Suprapubic skin (tissue), 4 donors: ENCODE results near the gene FEM1B. TPM values are rescaled to one million over a fixed set of nuclear protein-coding genes. Genes with fewer than 3 reads are reported as not detected.
A peak's percentile ranks its signal among the peaks of the same experiment; 100 is the strongest.

ENCODE experiments used
- DNase-seq, 2 donors: peaks; one replicate each; pipeline ENCODE4 v3.0.0-alpha.2; 2019; ENCODE audit warnings: low spot score in 2 of 2
- H3K27ac ChIP-seq: fragments of 200-600 bp; sonication (generic); one replicate; pipeline ENCODE4 v1.5.1; 2019
- H3K27me3 ChIP-seq: fragments of 200-600 bp; sonication (generic); one replicate; pipeline ENCODE4 v1.5.1; 2019
- H3K36me3 ChIP-seq: fragments of 200-600 bp; sonication (generic); one replicate; pipeline ENCODE4 v1.5.1; 2019
- H3K4me1 ChIP-seq: fragments of 200-600 bp; sonication (generic); one replicate; pipeline ENCODE4 v1.5.1; 2019
- H3K4me3 ChIP-seq: fragments of 200-600 bp; sonication (generic); one replicate; pipeline ENCODE4 v1.5.1; 2019; ENCODE audit warnings: mild to moderate bottlenecking
- H3K9me3 ChIP-seq: fragments of 200-600 bp; sonication (generic); one replicate; pipeline ENCODE4 v1.5.1; 2019
- EP300 ChIP-seq: sonication (generic); formaldehyde crosslinking; IDR thresholded peaks from one replicate; pipeline ENCODE4 v1.6.1; 2017; ENCODE audit warnings: antibody characterized with exemption
- POLR2A ChIP-seq, 2 donors: fragments of 450-650 bp; IDR thresholded peaks; one replicate each; pipeline ENCODE4 v1.6.1; 2017; ENCODE audit warnings: antibody characterized with exemption in 2 of 2, mild to moderate bottlenecking in 2 of 2, moderate library complexity in 2 of 2
- POLR2AphosphoS5 ChIP-seq, 3 donors: sonication (generic); formaldehyde crosslinking; IDR thresholded peaks; one replicate each; pipeline ENCODE4 v1.6.1; 2017; ENCODE audit warnings: antibody characterized with exemption in 3 of 3
- WGBS: methylation state at CpG from one replicate; pipeline ENCODE4 v1.1.5; 2018; 5-methylcytosine and 5-hydroxymethylcytosine counted together
- total RNA-seq, 4 donors: library from RNA; depleted of rRNA; stranded (reverse); fragments of >200 nt; gene quantifications; one replicate each; pipeline ENCODE4 v1.1.0, GENCODE V29; 2016
- TF ChIP-seq, protein P1 (sequence below), 2 donors: fragments of 200-600 bp in 1 of 2; fragments of 450-650 bp in 1 of 2; sonication (generic) in 1 of 2; IDR thresholded peaks; one replicate each; pipeline ENCODE4 v1.5.1; 2016 to 2019; ENCODE audit warnings: antibody characterized with exemption in 2 of 2, mild to moderate bottlenecking in 1 of 2, moderate library complexity in 1 of 2

Gene FEM1B
- total RNA-seq, 4 donors from 2014 or later, result 56.3 to 89.6 (median 63.8) TPM

DNA sequence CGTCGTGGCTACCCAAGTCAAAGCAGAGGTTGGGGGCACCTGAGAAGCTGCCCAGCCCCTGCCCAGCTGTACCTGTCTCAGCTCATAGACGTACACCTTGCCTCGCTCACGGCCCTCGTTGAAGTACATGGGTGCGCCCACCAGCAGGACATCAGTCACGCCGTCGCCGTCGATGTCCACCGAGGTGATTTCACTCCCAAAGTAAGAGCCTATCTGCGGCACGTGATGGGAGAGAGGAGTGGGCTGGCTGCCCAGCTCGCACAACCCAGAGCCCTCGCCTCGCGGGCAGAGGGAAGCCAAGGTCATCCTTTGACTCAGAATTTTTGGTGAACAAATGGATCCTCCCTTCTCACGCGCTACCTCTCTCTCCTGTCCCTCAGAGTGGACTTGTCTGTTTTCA lies 54.7 kb downstream of the FEM1B start:
- no peak for DNase-seq
- peaks cover 5% of the 10 kb centered on the region for H3K27me3 ChIP-seq
- H3K4me3 ChIP-seq, result no peak overlapping the region
- WGBS, result 95% methylated on average over 17 of the region's 21 CpGs
- peaks cover 20% of the 10 kb centered on the region for H3K4me1 ChIP-seq
- TF ChIP-seq, protein P1, sequence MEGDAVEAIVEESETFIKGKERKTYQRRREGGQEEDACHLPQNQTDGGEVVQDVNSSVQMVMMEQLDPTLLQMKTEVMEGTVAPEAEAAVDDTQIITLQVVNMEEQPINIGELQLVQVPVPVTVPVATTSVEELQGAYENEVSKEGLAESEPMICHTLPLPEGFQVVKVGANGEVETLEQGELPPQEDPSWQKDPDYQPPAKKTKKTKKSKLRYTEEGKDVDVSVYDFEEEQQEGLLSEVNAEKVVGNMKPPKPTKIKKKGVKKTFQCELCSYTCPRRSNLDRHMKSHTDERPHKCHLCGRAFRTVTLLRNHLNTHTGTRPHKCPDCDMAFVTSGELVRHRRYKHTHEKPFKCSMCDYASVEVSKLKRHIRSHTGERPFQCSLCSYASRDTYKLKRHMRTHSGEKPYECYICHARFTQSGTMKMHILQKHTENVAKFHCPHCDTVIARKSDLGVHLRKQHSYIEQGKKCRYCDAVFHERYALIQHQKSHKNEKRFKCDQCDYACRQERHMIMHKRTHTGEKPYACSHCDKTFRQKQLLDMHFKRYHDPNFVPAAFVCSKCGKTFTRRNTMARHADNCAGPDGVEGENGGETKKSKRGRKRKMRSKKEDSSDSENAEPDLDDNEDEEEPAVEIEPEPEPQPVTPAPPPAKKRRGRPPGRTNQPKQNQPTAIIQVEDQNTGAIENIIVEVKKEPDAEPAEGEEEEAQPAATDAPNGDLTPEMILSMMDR (IDR thresholded peaks at IDR 0.05), result no peak
- H3K27ac ChIP-seq, result no peak overlapping the region
- H3K36me3 ChIP-seq, result no peaks in the 10 kb centered on the region
- no peaks in the 10 kb centered on the region for H3K9me3 ChIP-seq

GRCh38 chr15:68333775-68334470 lies 56.4 kb downstream of the FEM1B start:
- no peak for TF ChIP-seq POLR2A (IDR thresholded peaks at IDR 0.05)
- TF ChIP-seq POLR2AphosphoS5 (IDR thresholded peaks at IDR 0.05), result no peak
- no peak for TF ChIP-seq EP300
- TF ChIP-seq, protein P1 (IDR thresholded peaks at IDR 0.05), result no peak
- no peaks in the 10 kb centered on the region for H3K27me3 ChIP-seq
- H3K27ac ChIP-seq, result no peak overlapping the region
- DNase-seq, result no peak
- H3K36me3 ChIP-seq, result no peaks in the 10 kb centered on the region
- peaks cover 20% of the 10 kb centered on the region for H3K4me1 ChIP-seq
- no peaks in the 10 kb centered on the region for H3K9me3 ChIP-seq
- no peak overlapping the region for H3K4me3 ChIP-seq
- 67% methylated on average over 6 of the region's 8 CpGs for WGBS

DNA sequence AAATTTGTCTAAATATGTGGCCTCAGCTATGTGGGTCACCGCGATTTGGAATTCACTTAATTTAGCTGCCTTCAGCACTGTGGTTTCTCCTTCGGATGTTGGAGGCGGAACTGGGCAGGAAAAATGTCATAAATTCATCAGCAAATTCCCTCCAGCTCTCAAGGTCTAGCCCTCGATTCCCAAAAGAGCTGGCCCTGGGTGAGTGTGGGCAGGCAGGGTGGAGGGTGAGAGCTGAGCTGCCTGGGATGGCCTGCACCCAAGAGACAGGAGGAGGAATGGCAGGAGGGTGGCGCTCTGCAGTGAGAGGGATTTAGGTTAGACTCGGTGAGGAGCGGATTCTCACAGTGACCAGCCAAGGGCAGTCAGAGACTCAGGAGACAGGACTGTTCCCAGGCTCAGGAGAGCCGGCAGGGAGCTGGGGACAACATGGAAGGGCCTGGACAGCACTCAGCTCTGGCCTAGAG lies 57.1 kb downstream of the FEM1B start:
- Histone ChIP-seq H3K27ac (peak overlapping the region; percentile 49), H3K4me3 (no peak overlapping the region)

GRCh38 chr15:68335251-68335650 lies 57.7 kb downstream of the FEM1B start:
- TF ChIP-seq POLR2A (IDR thresholded peaks at IDR 0.05), result no peak
- TF ChIP-seq, protein P1 (IDR thresholded peaks at IDR 0.05), result no peak
- no peak for TF ChIP-seq EP300
- TF ChIP-seq POLR2AphosphoS5 (IDR thresholded peaks at IDR 0.05), result no peak
- 73% methylated on average over 1 of the region's 1 CpG for WGBS
- no peak overlapping the region for H3K4me3 ChIP-seq
- no peaks in the 10 kb centered on the region for H3K9me3 ChIP-seq
- no peak for DNase-seq
- H3K27me3 ChIP-seq, result no peaks in the 10 kb centered on the region
- H3K36me3 ChIP-seq, result no peaks in the 10 kb centered on the region
- H3K27ac ChIP-seq, result no peak overlapping the region
- H3K4me1 ChIP-seq, result peaks cover 20% of the 10 kb centered on the region

More for the DNA sequence above, 57.1 kb downstream of the FEM1B start:
- 68% methylated on average over 9 of the region's 9 CpGs for WGBS
- TF ChIP-seq EP300 (no peak), POLR2AphosphoS5 (IDR thresholded peaks at IDR 0.05) (no peak), POLR2A (IDR thresholded peaks at IDR 0.05) (no peak)
- TF ChIP-seq, protein P1 (IDR thresholded peaks at IDR 0.05), result no peak
- H3K27me3 ChIP-seq, result no peaks in the 10 kb centered on the region
- no peaks in the 10 kb centered on the region for H3K36me3 ChIP-seq
- peaks cover 20% of the 10 kb centered on the region for H3K4me1 ChIP-seq
- DNase-seq, result no peak
- no peaks in the 10 kb centered on the region for H3K9me3 ChIP-seq

- H3K4me3 ChIP-seq, result no peak overlapping the region
- no peak for DNase-seq
These were observed 58.1 kb downstream of the FEM1B start for GRCh38 chr15:68335655-68336054.

More at GRCh38 chr15:68335655-68336054, 58.1 kb downstream of the FEM1B start:
- H3K36me3 ChIP-seq, result no peaks in the 10 kb centered on the region
- no peaks in the 10 kb centered on the region for H3K9me3 ChIP-seq
- TF ChIP-seq EP300, result no peak
- TF ChIP-seq POLR2A (IDR thresholded peaks at IDR 0.05), result no peak
- TF ChIP-seq POLR2AphosphoS5 (IDR thresholded peaks at IDR 0.05), result no peak
- TF ChIP-seq, protein P1 (IDR thresholded peaks at IDR 0.05), result no peak
- no peaks in the 10 kb centered on the region for H3K27me3 ChIP-seq
- peaks cover 24% of the 10 kb centered on the region for H3K4me1 ChIP-seq
- 71% methylated on average over 7 of the region's 14 CpGs for WGBS
- H3K27ac ChIP-seq, result no peak overlapping the region
